ENCODE results near the gene GRIK1.

GRCh38 chr21:29550205-29550604 is 389.6 kb downstream of the GRIK1 start:
- TF ChIP-seq POLR2AphosphoS5 (IDR thresholded peaks at IDR 0.05; ENCODE audit: low read depth, low read length) (no peak), TAF1 (IDR thresholded peaks at IDR 0.05; ENCODE audit: borderline replicate concordance, low read depth, low read length) (no peak)
